Pancreas (tissue), 10 donors: ENCODE results near the gene PTTG1IP. TPM values are rescaled to one million over a fixed set of nuclear protein-coding genes. Genes with fewer than 3 reads are reported as not detected.

Source experiments
- ATAC-seq, 4 donors: fragments of 200-7000 bp; cut with Tn5 transposase; one replicate each; pipeline versions ENCODE4 v1.8.0 to v1.9.1; 2020; ENCODE audit warnings: mild to moderate bottlenecking in 4 of 4, moderate library complexity in 4 of 4
- DNase-seq, 6 donors: peaks; one replicate each; pipeline ENCODE4 v3.0.0-alpha.2; 2020
- FAIRE-seq: peaks from 2 replicates; lab custom pipeline; 2012; peaks lifted over from hg19 to GRCh38; lab: Jason Lieb, UNC
- H3K27ac ChIP-seq, 4 donors: fragments of 200-600 bp; sonication (generic); 1 replicate in 3 of 4; 2 replicates in 1 of 4; pipeline versions ENCODE4 v1.5.0 to v1.8.0; 2020
- H3K27me3 ChIP-seq, 4 donors: fragments of 200-600 bp; one replicate each; pipeline ENCODE4 v1.8.0; 2021
- H3K36me3 ChIP-seq, 3 donors: fragments of 200-600 bp; sonication (generic) in 1 of 3; one replicate each; pipeline versions ENCODE4 v1.5.0 to v1.8.0; 2020 to 2021
- H3K4me1 ChIP-seq, 3 donors: fragments of 200-600 bp; one replicate each; pipeline ENCODE4 v1.8.0; 2021
- H3K4me3 ChIP-seq, 4 donors: fragments of 200-600 bp; sonication (generic) in 2 of 4; one replicate each; pipeline versions ENCODE4 v1.5.0 to v1.8.0; 2020 to 2021
- H3K9me3 ChIP-seq, 4 donors: fragments of 200-600 bp; one replicate each; pipeline ENCODE4 v1.8.0; 2021
- CTCF ChIP-seq, 4 donors: fragments of 200-600 bp; sonication (generic) in 3 of 4; IDR thresholded peaks; one replicate each; pipeline versions ENCODE4 v1.5.0 to v1.8.0; 2021; ENCODE audit warnings: antibody characterized with exemption in 4 of 4
- WGBS, 2 donors: extraction: QIAGEN DNeasy Blood & Tissue Kit; methylation state at CpG; one replicate each; pipeline ENCODE4 v1.1.7; 2013; 5-methylcytosine and 5-hydroxymethylcytosine counted together
- intact Hi-C, 3 donors: fragments of 100-400 bp; cut with DNase I; formaldehyde crosslinking; loops; one replicate each; pipeline versions ENCODE4 v1.11.1 to v1.14.2; 2022
- polyA plus RNA-seq, 2 donors: library from polyadenylated mRNA; stranded (reverse); fragments of 200-250 nt; gene quantifications; one replicate each; pipeline ENCODE4 v1.2.3, GENCODE V29; 2013
- total RNA-seq, 6 donors: library from RNA; stranded (reverse); fragmentation: NEBNext Ultra II Directional in 4 of 6; extraction: Animal tissue kit (Norgen Biotek cat#: 25700) in 4 of 6; gene quantifications; one replicate each; pipeline versions ENCODE4 v1.2.1 to v1.2.4, GENCODE V29; 2021 to 2023
- donor health status: healthy with polysubstance abuse.
- donor health status: DM: no; HTN: no; CAD: no; lungs with moderate emphysema.
- donor health status: DM: no; HTN: no; CAD: no.
- donor health status: control.
- donor health status: control.
- donor health status: Bipolar disorder and iron deficiency.
- donor health status: DM: yes; HTN: yes; CAD: no.
- donor health status: DM: no; HTN: no; CAD: no.
- donor health status: DM: no; HTN: no; CAD: no.
- donor health status: DM: yes; HTN: yes; CAD: no.

PTTG1IP gene
- total and polyA plus RNA-seq, 8 donors = 44.9 to 118 (median 60.6) TPM

GRCh38 chr21:44872649-44873355 is 688 bp downstream of the PTTG1IP start:
- Histone ChIP-seq H3K36me3 (no peaks in the 10 kb centered on the region), H3K9me3 (no peaks in the 10 kb centered on the region), H3K4me1 (peaks cover 17 to 30% (median 20%) of the 10 kb centered on the region in 3 donors), H3K27me3 (no peaks in the 10 kb centered on the region), H3K27ac (peak overlapping the region; percentile 68 to 89 (median 86)), H3K4me3 (peak overlapping the region; percentile 45 to 96 (median 88))
- intact Hi-C loops = no loop called here
- DNase-seq (peak; percentile 34 to 84 (median 54)), ATAC-seq (peak; percentile 0 to 12 (median 5)), FAIRE-seq (no peak)
- no peak for TF ChIP-seq CTCF (IDR thresholded peaks at IDR 0.05)
- 1% methylated on average over 61 to 65 of the region's 65 CpGs for WGBS, 2 donors

- DNase-seq (no peak), ATAC-seq (peak; percentile 9 to 23 (median 18)), FAIRE-seq (no peak)
- no peaks in the 10 kb centered on the region for H3K36me3 ChIP-seq
- peak overlapping the region; percentile 68 to 89 (median 86) for H3K27ac ChIP-seq
- H3K4me1 ChIP-seq = peaks cover 17 to 30% (median 20%) of the 10 kb centered on the region in 3 donors
- 3 to 4% methylated on average over 3 of the region's 3 CpGs for WGBS, 2 donors
- TF ChIP-seq CTCF (IDR thresholded peaks at IDR 0.05) = peak in 1 of 4 donors; percentile 9
- H3K4me3 ChIP-seq = peak overlapping the region; percentile 45 to 96 (median 88)
- no peaks in the 10 kb centered on the region for H3K9me3 ChIP-seq
- H3K27me3 ChIP-seq = no peaks in the 10 kb centered on the region
- intact Hi-C loops = no loop called here
These were observed 1.2 kb downstream of the PTTG1IP start for GRCh38 chr21:44872323-44872648.

GRCh38 chr21:44871576-44872269 is 1.8 kb downstream of the PTTG1IP start:
- DNase-seq (peak in 3 of 6 donors; percentile 17 to 46 (median 45)), ATAC-seq (peak in 3 of 4 donors; percentile 0 to 5 (median 1)), FAIRE-seq (no peak)
- no peaks in the 10 kb centered on the region for H3K27me3 ChIP-seq
- intact Hi-C loops = no loop called here
- peaks cover 17 to 30% (median 20%) of the 10 kb centered on the region in 3 donors for H3K4me1 ChIP-seq
- H3K9me3 ChIP-seq = no peaks in the 10 kb centered on the region
- TF ChIP-seq CTCF (IDR thresholded peaks at IDR 0.05) = no peak
- peak overlapping the region in 2 of 4 donors; percentile 81 to 96 for H3K4me3 ChIP-seq
- H3K36me3 ChIP-seq = no peaks in the 10 kb centered on the region
- WGBS, 2 donors = 15 to 17% methylated on average over 14 of the region's 14 CpGs
- H3K27ac ChIP-seq = peak overlapping the region in 2 of 4 donors; percentile 89

- H3K4me3 ChIP-seq = no peak overlapping the region
- no peaks in the 10 kb centered on the region for H3K27me3 ChIP-seq
- peak overlapping the region in 2 of 4 donors; percentile 73 to 89 for H3K27ac ChIP-seq
- intact Hi-C loops = no loop called here
- DNase-seq (peak in 2 of 6 donors; percentile 62 to 63), ATAC-seq (no peak), FAIRE-seq (no peak)
- no peaks in the 10 kb centered on the region for H3K9me3 ChIP-seq
- 47 to 48% methylated on average over 10 of the region's 10 CpGs for WGBS, 2 donors
- H3K4me1 ChIP-seq = peaks cover 17 to 30% (median 20%) of the 10 kb centered on the region in 3 donors
- no peak for TF ChIP-seq CTCF (IDR thresholded peaks at IDR 0.05)
- no peaks in the 10 kb centered on the region for H3K36me3 ChIP-seq
These were observed 2.6 kb downstream of the PTTG1IP start for GRCh38 chr21:44870748-44871495.
